GM12864 (cell line): ENCODE measurements around the gene SLC9A7.
A peak's percentile ranks its signal among the peaks of the same experiment; 100 is the strongest.

Source experiments
- DNase-seq: peaks from one replicate; pipeline ENCODE4 v3.0.0-alpha.2; 2011; ENCODE audit warnings: low read depth
- H3K4me3 ChIP-seq: 2 replicates; pipeline ENCODE4 v1.5.1; 2011; ENCODE audit warnings: mild to moderate bottlenecking, low read depth, low read length, control low read depth
- TF ChIP-seq, protein P1 (sequence below): IDR thresholded peaks from 2 replicates; pipeline ENCODE4 v1.5.1; 2011; ENCODE audit warnings: low read depth, mild to moderate bottlenecking, moderate library complexity, low read length, control low read depth, inconsistent platforms; ENCODE audit errors: missing control alignments

The SLC9A7 gene

DNA sequence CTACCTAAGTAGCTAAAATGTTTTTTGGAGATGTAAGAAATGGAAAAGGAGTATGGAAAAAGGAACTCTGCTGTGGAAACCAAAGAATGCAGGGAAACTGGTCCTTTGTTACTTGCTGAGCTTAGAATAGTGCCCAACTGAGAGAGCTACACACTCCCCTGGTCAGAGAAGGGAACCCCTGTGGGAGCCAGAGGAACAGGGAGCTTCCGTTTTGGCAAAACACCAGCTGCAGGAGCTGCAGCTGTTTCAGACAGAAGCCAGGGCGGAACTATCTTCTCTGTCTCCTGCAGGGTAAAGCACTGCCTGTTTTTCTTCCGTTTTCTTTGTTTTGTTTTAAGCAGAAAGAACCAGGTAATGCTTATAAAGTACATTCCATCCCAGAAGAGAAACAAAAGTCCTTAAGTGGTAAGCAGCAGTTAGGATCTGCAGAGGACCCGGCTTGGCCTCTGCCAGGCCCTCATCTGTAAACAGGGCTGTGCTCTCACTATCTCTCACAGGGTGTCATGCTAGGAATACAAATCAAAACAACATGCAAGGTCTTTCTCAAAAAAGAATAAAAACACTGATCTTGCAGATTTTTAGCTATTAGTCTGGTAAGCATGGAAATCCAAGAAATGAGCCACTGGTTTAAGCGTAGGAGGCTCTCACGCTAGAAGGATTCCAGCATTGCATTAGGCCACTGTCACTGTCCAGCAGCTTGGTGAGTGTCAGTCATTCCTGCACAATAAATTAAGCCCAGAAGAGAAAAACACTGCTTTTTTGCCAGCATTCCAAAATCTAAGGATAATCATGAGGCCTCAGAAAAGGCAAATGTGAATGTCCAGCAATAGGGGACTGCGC, 109.3 kb downstream of the SLC9A7 start:
- DNase-seq: no peak
- no peak overlapping the region for H3K4me3 ChIP-seq
- TF ChIP-seq, protein P1, sequence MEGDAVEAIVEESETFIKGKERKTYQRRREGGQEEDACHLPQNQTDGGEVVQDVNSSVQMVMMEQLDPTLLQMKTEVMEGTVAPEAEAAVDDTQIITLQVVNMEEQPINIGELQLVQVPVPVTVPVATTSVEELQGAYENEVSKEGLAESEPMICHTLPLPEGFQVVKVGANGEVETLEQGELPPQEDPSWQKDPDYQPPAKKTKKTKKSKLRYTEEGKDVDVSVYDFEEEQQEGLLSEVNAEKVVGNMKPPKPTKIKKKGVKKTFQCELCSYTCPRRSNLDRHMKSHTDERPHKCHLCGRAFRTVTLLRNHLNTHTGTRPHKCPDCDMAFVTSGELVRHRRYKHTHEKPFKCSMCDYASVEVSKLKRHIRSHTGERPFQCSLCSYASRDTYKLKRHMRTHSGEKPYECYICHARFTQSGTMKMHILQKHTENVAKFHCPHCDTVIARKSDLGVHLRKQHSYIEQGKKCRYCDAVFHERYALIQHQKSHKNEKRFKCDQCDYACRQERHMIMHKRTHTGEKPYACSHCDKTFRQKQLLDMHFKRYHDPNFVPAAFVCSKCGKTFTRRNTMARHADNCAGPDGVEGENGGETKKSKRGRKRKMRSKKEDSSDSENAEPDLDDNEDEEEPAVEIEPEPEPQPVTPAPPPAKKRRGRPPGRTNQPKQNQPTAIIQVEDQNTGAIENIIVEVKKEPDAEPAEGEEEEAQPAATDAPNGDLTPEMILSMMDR: no peak

DNA sequence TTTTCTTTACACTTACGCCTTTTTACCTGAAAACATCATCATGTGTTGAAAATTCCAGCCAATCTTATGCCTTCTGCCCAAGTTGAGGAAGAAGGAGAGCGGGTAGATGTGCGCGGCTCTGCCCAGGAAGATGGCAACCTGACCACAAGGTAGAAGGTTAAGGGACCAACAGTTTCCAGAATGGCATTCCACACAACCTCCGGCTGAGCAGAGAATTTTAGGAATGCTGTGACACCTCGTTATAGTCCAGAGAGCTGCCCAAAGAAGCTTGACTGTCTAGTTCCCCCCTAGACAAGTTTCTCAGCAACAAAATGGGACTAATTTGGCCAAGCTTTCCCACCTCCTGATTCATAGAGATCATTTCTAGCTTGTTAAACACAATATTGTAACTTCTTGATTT, 110.3 kb downstream of the SLC9A7 start:
- no peak for DNase-seq
- TF ChIP-seq, protein P1: no peak
- H3K4me3 ChIP-seq: no peak overlapping the region

DNA sequence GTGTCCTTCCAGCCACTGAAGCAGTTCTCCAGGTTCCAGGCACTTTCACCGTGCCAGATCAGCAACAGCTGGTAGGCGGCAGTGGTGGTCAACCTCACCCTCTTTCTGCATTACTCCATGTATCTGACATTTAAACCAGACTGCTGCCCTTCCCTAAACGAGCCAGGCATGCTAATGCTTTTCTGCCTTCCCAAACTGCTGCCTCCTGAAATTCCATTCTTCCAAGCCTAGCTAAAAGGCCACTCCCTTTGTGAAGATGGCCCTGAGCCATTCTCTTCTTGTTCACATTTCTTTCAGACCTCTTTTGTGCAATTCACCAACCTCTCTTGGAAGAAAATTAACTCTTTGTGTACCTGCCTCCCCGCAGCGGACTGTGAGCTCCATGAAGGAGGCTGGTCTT, 111.7 kb downstream of the SLC9A7 start:
- no peak for DNase-seq
- TF ChIP-seq, protein P1: no peak
- H3K4me3 ChIP-seq: no peak overlapping the region

DNA sequence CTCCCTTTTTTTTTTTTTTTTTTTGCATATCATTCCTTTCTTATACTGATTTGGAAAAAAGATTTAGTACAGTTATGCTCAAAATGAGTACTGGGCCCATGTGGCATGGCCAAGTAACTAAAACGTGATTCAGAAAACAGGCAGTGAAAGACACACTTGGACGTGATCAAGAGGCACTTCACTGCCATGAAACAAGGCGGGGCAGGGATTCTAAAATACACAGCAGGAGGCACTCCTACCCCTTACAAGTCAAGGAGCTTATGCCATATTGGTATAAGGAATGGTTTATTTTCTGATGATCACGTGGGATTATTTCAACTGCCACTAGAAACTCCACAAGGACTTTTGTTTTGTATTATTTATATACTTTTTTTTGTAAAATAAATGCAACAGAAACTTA, 113.3 kb downstream of the SLC9A7 start:
- H3K4me3 ChIP-seq: no peak overlapping the region
- DNase-seq: no peak
- TF ChIP-seq, protein P1: no peak

DNA sequence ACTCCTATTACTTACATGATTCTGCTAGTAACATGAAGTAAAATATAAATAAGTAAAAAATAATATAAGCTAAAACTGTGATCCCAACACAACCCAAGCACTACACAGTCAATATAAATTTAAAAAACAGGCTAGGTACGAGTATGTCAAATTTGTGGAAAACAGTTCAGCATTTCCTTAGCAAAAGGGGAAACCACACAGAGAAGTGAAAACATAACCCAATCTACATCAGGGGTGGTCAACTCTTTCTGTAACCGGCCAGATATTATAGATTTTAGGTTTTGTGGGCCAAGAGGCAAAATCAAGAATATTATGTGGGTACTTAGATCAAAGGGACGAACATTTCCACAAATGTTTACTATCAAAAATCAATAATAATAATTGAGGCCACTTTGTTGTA, 115.3 kb downstream of the SLC9A7 start:
- DNase-seq: no peak
- no peak overlapping the region for H3K4me3 ChIP-seq
- TF ChIP-seq, protein P1: no peak

DNA sequence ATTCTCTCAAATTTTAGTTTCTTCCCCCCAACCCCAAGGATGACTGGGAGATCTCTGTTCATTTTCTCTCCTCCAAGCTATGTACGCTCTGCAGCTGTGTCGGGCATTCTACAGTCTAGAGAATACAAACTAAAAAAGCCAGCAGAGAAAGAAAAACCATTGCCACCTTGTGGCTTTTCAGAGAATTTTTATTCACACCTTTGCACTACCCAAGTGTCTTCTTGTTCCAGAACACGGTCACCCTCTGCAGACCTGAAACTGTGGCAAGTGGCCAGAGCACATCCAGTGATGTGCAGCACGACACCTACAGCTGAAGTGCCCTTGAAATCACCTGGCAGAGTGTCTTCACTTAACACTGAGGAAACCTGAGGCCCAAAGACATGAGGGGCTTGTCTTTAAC, 116.8 kb downstream of the SLC9A7 start:
- DNase-seq: no peak
- TF ChIP-seq, protein P1: peak; percentile 29
- H3K4me3 ChIP-seq: no peak overlapping the region

DNA sequence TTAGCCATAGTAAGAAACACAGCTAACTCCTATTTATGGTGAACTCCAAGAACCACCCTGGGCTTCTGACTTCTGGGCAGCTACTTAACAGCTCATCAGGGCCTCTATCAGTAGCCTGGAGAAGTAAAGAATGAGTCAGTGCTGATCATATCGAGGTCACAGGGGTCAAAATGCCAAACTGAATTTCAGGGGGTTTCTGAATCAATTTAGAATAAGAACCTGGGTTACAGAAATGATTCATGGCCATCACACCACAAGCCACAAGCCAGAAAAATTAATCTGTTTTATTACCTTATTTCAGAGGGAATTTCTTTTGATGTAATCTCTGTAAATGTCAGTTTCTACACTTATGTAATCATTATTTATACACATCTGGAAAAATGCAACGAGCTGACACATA, 121.0 kb downstream of the SLC9A7 start:
- TF ChIP-seq, protein P1: no peak
- DNase-seq: peak; percentile 36

More for the DNA sequence above, 121.0 kb downstream of the SLC9A7 start:
- H3K4me3 ChIP-seq: no peak overlapping the region
